GM19455 (cell line): ENCODE results near the gene MST1.

Experiments used
- ATAC-seq: cut with Tn5 transposase; IDR thresholded peaks from one replicate; pipeline ENCODE4 v1.9.1; 2021; ENCODE audit not compliant: unreplicated experiment

MST1 gene

GRCh38 chr3:49638445-49638844 is 50.8 kb downstream of the MST1 start:
- no peak for ATAC-seq

GRCh38 chr3:49636883-49637609 is 52.2 kb downstream of the MST1 start:
- no peak for ATAC-seq

- ATAC-seq: no peak
Observed at GRCh38 chr3:49634736-49635135, 54.5 kb downstream of the MST1 start.
